ENCODE results near the gene RPL13.

RPL13 gene

DNA sequence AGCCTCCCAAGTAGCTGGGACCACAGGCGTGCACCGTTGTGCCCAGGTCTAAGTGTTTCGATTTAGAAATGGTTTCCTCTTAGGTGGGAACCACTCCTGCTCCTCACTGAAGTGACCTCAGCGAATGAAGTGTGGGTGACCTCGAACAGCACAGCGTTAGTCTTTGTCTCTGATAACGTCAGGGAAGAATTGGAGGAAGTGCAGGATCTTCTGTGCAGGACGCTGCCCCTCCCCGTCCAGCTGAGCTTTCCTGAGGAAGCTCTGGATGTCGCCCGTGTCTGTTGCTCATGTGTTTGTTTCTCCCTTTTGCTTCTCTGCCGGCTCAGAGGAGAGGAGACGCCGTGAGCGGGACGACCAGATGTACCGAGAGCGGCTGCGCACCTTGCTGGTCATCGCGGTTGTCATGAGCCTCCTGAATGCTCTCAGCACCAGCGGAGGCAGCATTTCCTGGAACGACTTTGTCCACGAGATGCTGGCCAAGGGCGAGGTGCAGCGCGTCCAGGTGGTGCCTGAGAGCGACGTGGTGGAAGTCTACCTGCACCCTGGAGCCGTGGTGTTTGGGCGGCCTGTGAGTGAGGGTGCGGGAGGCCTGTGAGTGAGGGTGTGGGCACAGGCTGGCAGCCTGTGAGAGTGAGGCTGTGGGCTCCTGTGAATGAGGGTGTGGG is 36.7 kb upstream of the RPL13 start:
- DNase-seq (ENCODE audit: low read depth) = no peak
- TF ChIP-seq, protein P1, sequence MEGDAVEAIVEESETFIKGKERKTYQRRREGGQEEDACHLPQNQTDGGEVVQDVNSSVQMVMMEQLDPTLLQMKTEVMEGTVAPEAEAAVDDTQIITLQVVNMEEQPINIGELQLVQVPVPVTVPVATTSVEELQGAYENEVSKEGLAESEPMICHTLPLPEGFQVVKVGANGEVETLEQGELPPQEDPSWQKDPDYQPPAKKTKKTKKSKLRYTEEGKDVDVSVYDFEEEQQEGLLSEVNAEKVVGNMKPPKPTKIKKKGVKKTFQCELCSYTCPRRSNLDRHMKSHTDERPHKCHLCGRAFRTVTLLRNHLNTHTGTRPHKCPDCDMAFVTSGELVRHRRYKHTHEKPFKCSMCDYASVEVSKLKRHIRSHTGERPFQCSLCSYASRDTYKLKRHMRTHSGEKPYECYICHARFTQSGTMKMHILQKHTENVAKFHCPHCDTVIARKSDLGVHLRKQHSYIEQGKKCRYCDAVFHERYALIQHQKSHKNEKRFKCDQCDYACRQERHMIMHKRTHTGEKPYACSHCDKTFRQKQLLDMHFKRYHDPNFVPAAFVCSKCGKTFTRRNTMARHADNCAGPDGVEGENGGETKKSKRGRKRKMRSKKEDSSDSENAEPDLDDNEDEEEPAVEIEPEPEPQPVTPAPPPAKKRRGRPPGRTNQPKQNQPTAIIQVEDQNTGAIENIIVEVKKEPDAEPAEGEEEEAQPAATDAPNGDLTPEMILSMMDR (IDR thresholded peaks at IDR 0.05; ENCODE audit: control insufficient read depth, insufficient read depth, low read depth, low read length, missing control alignments) = no peak
- no peak overlapping the region for H3K4me3 ChIP-seq (ENCODE audit: control insufficient read depth, low read depth, low read length)

DNA sequence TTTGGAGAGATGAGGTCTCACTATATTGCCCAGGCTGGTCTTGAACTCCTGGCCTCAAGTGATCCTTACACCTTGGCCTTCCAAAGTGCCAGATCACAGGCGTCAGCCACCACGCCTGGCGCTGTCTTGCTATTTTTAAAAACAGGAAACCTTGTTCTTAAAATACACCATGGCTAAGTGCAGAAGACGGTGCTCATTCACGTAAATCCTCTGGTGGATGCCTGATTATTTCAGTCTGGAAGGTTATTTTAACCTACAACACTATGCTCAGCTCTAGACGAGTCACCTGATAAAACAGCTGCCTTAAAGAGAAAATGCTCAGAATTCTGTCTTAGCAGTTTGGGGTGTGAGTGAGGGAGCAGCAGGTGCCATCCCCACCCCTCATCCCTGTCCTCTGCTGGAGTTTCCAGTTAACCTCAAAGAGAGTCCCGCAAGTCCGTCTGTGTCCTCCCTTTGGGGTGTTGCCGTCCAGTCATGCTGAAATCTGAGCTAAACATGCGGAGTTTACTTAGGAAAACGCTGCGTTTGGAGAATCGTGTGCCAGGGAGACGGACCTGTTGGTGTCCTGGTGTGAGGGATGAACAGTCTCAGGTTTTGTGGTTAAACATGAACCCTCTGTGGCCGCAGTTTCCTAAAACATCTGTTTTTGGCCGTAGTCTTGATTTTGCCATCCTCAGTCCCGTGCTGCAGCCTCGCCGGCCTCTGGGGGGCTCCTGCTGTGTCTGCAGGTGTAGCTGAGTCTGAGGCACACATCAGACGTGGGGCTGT is 35.2 kb upstream of the RPL13 start:
- no peak overlapping the region for H3K4me3 ChIP-seq (ENCODE audit: control insufficient read depth, low read depth, low read length)
- no peak for DNase-seq (ENCODE audit: low read depth)
- TF ChIP-seq, protein P1 (IDR thresholded peaks at IDR 0.05; ENCODE audit: control insufficient read depth, insufficient read depth, low read depth, low read length, missing control alignments) = no peak

GRCh38 chr16:89529097-89529496 is 31.4 kb upstream of the RPL13 start:
- TF ChIP-seq, protein P1 (IDR thresholded peaks at IDR 0.05; ENCODE audit: control insufficient read depth, insufficient read depth, low read depth, low read length, missing control alignments) = no peak
- H3K4me3 ChIP-seq (ENCODE audit: control insufficient read depth, low read depth, low read length) = no peak overlapping the region
- no peak for DNase-seq (ENCODE audit: low read depth)

DNA sequence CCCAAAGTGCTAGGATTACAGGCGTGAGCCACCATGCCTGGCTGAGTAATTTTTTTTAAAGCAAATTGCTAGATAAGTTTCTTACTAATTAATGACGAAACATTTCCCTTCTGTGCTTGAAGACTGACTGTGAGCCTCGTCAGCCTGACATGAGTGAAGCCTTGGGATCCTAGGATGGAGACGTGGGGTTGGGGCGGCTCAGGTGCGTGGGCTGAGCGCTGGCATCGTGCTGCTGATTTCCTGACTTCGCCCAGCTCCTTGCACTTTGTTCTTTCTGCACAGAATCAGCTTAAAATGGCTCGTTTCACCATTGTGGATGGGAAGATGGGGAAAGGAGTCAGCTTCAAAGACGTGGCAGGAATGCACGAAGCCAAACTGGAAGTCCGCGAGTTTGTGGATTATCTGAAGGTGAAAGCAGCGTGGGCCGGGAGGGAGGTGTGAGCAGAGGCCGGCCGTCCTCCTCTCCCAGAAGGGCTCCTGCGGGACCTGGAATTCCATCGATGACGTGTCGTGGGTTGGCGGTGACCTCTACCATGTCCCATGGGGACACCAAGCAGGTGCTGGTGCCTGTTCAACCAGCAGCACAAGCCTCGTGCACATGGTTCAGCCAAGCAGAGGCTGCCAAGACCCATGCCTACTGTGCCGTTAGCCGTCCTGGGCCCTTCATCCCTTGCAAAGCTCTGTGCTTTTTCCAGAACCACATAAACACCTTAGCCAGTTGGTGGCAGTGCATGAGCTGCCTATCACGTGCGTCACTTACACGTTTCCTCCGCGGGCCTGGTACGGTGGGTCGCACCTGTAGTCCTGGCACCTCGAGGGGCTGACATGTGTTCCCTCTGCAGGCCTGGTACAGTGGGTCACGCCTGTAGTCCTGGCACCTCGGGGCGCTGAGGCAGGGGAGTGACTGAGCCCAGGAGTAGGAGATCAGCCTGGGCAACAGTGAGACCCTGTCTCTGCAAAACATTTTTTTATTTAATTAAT is 29.8 kb upstream of the RPL13 start:
- TF ChIP-seq, protein P1 (IDR thresholded peaks at IDR 0.05; ENCODE audit: control insufficient read depth, insufficient read depth, low read depth, low read length, missing control alignments) = no peak
- DNase-seq (ENCODE audit: low read depth) = no peak
- H3K4me3 ChIP-seq (ENCODE audit: control insufficient read depth, low read depth, low read length) = no peak overlapping the region

- TF ChIP-seq, protein P1 (IDR thresholded peaks at IDR 0.05; ENCODE audit: control insufficient read depth, insufficient read depth, low read depth, low read length, missing control alignments) = no peak
- DNase-seq (ENCODE audit: low read depth) = no peak
- H3K4me3 ChIP-seq (ENCODE audit: control insufficient read depth, low read depth, low read length) = no peak overlapping the region
Measured at GRCh38 chr16:89531821-89532526, 28.5 kb upstream of the RPL13 start.
